GM12878 (cell line): ENCODE data around the gene UNC5B. TPM values are rescaled to one million over a fixed set of nuclear protein-coding genes. Genes with fewer than 3 reads are reported as not detected.

ENCODE experiments used
- ATAC-seq: fragments of 200-7000 bp; cut with Tn5 transposase; 3 replicates; pipeline ENCODE4 v1.9.1; 2020; ENCODE audit warnings: mild to moderate bottlenecking, moderate library complexity
- BruUV-seq: library from RNA; stranded (reverse); fragments of 400-500 nt; replicated peaks from 2 replicates; lab custom pipeline; 2021; lab: Mats Ljungman, UMichigan
- CTCF ChIA-PET: fragments of 300-600 bp; sonication (Branson Sonifier 250); formaldehyde crosslinking; extraction: SDS; loops from one replicate; lab custom pipeline; 2021; ENCODE audit warnings: inconsistent platforms; lab: Yijun Ruan, JAX
- POLR2A ChIA-PET: fragments of 350-600 bp; formaldehyde crosslinking; extraction: SDS; loops from one replicate; lab custom pipeline; 2021; ENCODE audit warnings: inconsistent platforms; lab: Charles Lee
- RAD21 ChIA-PET: fragments of 300-600 bp; sonication (Branson Sonifier 250); formaldehyde crosslinking; loops from one replicate; lab custom pipeline; 2023; ENCODE audit warnings: antibody characterized with exemption; ENCODE audit not compliant: unreplicated experiment; lab: Charles Lee
- SMC1A ChIA-PET: fragments of 300-600 bp; sonication (Branson Sonifier 250); formaldehyde crosslinking; loops from one replicate; lab custom pipeline; 2023; ENCODE audit not compliant: unreplicated experiment, uncharacterized antibody; lab: Charles Lee
- DNase-seq: peaks from one replicate; pipeline ENCODE4 v3.0.0-alpha.2; 2011; ENCODE audit warnings: low read depth, low spot score
- FAIRE-seq: peaks from 3 replicates; lab custom pipeline; 2011; peaks lifted over from hg19 to GRCh38; lab: Jason Lieb, UNC
- H2AFZ ChIP-seq: 2 replicates; pipeline ENCODE4 v1.6.0; 2011; ENCODE audit warnings: low read depth, low read length, control low read depth; ENCODE audit not compliant: control insufficient read depth
- H3K27ac ChIP-seq: 2 replicates; pipeline ENCODE4 v1.5.1; 2011; ENCODE audit warnings: control low read depth; ENCODE audit not compliant: control insufficient read depth, insufficient read depth
- H3K27me3 ChIP-seq, 2 experiments: replicated peaks in 1 of 2; 2 replicates each; pipeline versions ENCODE4 v1.6.0 to v1.6.1; 2011; ENCODE audit warnings: low read length in 1 of 2; ENCODE audit not compliant: control insufficient read depth in 2 of 2, insufficient read depth in 2 of 2
- H3K36me3 ChIP-seq, 2 experiments: 2 replicates each; pipeline ENCODE4 v1.5.1; 2011; ENCODE audit warnings: low read length in 1 of 2; ENCODE audit not compliant: control insufficient read depth in 2 of 2, insufficient read depth in 2 of 2
- H3K4me1 ChIP-seq: 2 replicates; pipeline ENCODE4 v1.6.1; 2011; ENCODE audit warnings: mild to moderate bottlenecking, low read length, moderate library complexity, mixed read lengths; ENCODE audit not compliant: control insufficient read depth, insufficient read depth
- H3K4me2 ChIP-seq: 2 replicates; pipeline ENCODE4 v1.6.0; 2011; ENCODE audit warnings: control low read depth; ENCODE audit not compliant: control insufficient read depth, insufficient read depth
- H3K4me3 ChIP-seq: fragments of 200-600 bp; sonication (generic); 2 replicates; pipeline ENCODE4 v1.5.1; 2016
- H3K79me2 ChIP-seq: 2 replicates; pipeline ENCODE4 v1.6.0; 2011; ENCODE audit warnings: low read length; ENCODE audit not compliant: control insufficient read depth, insufficient read depth
- H3K9ac ChIP-seq: 2 replicates; pipeline ENCODE4 v1.8.0; 2011; ENCODE audit warnings: low read length, control low read depth, mixed read lengths; ENCODE audit not compliant: control insufficient read depth, insufficient read depth
- H3K9me3 ChIP-seq: replicated peaks from 3 replicates; pipeline ENCODE4 v1.5.1; 2011; ENCODE audit warnings: mild to moderate bottlenecking, low read length; ENCODE audit not compliant: control insufficient read depth, insufficient read depth
- H4K20me1 ChIP-seq: 2 replicates; pipeline ENCODE4 v1.6.0; 2011; ENCODE audit not compliant: control insufficient read depth, insufficient read depth
- BHLHE40 ChIP-seq, 2 experiments: fragments of 450-650 bp in 1 of 2; IDR thresholded peaks; 2 replicates each; pipeline ENCODE4 v1.6.1; 2011 to 2017; ENCODE audit warnings: low read depth in 2 of 2, borderline replicate concordance in 1 of 2, improper control_type of control experiment in 1 of 2, low read length in 1 of 2, mild to moderate bottlenecking in 1 of 2
- KDM1A ChIP-seq: fragments of 200-600 bp; sonication (generic); IDR thresholded peaks from 2 replicates; pipeline ENCODE4 v1.6.1; 2016; ENCODE audit warnings: borderline replicate concordance
- NFYA ChIP-seq: IDR thresholded peaks from 2 replicates; pipeline ENCODE4 v1.6.1; 2011; ENCODE audit warnings: low read depth, mild to moderate bottlenecking, low read length, improper control_type of control experiment, borderline replicate concordance
- PML ChIP-seq: IDR thresholded peaks from 2 replicates; pipeline ENCODE4 v1.6.1; 2012; ENCODE audit warnings: low read length, inconsistent platforms
- WRNIP1 ChIP-seq: IDR thresholded peaks from 2 replicates; pipeline ENCODE4 v1.6.1; 2011; ENCODE audit warnings: low read depth, low read length, improper control_type of control experiment, borderline replicate concordance
- ZBED1 ChIP-seq: IDR thresholded peaks from 2 replicates; pipeline ENCODE4 v1.6.1; 2016; ENCODE audit warnings: borderline replicate concordance
- ZNF207 ChIP-seq: fragments of 450-650 bp; IDR thresholded peaks from 2 replicates; pipeline ENCODE4 v1.6.1; 2014; ENCODE audit warnings: antibody characterized with exemption, mild to moderate bottlenecking, borderline replicate concordance
- WGBS: methylation state at CpG from one replicate; pipeline ENCODE4 v1.1.6; 2016; ENCODE audit warnings: low lambda C conversion rate; ENCODE audit not compliant: insufficient replicate concordance, insufficient coverage; ENCODE audit errors: missing lambda C conversion rate; 5-methylcytosine and 5-hydroxymethylcytosine counted together
- in situ Hi-C: fragments of 300-500 bp; cut with MboI; formaldehyde crosslinking; loops from 9 replicates; pipeline ENCODE4 v1.14.3; 2018; ENCODE audit warnings: mixed read lengths
- intact Hi-C: fragments of 100-400 bp; cut with micrococcal nuclease; formaldehyde crosslinking; loops from one replicate; pipeline ENCODE4 v1.14.2; 2022; ENCODE audit not compliant: unreplicated experiment
- polyA plus RNA-seq, 11 experiments: library from polyadenylated mRNA; depleted of rRNA in 4 of 11; unstranded in 6 of 11; stranded (reverse) in 5 of 11; fragments of >200 nt; fragmentation: Nextera tagmentation in 4 of 11; fragmentation: Illumina TruSeq in 1 of 11; extraction: Ambion mirVana in 4 of 11; extraction: Trizol in 1 of 11; gene quantifications; 1 replicate in 1 of 11; 2 replicates in 10 of 11; pipeline versions ENCODE4 v1.2.1 to v1.2.3, GENCODE V29; 2011 to 2016; ENCODE audit warnings: inconsistent platforms in 2 of 11, missing spikeins in 2 of 11, low read depth in 1 of 11
- total RNA-seq, 4 experiments: library from RNA; depleted of rRNA in 3 of 4; stranded (reverse); fragments of >200 nt in 3 of 4; fragmentation: Illumina TruSeq in 1 of 4; extraction: Trizol in 1 of 4; gene quantifications; 2 replicates each; pipeline versions ENCODE4 v1.2.1 to v1.2.3, GENCODE V29; 2013 to 2021
- TF ChIP-seq, protein P1 (sequence below): fragments of 150-350 bp; IDR thresholded peaks from 2 replicates; pipeline ENCODE4 v1.6.1; 2016; ENCODE audit warnings: low read depth, low read length
- TF ChIP-seq, protein P2 (sequence below): fragments of 450-650 bp; IDR thresholded peaks from 2 replicates; pipeline ENCODE4 v1.6.1; 2017; ENCODE audit warnings: borderline replicate concordance
- TF ChIP-seq, protein P3 (sequence below): fragments of 450-650 bp; IDR thresholded peaks from 2 replicates; pipeline ENCODE4 v1.6.1; 2017; ENCODE audit warnings: mild to moderate bottlenecking
- TF ChIP-seq, protein P4 (sequence below): fragments of 450-650 bp; IDR thresholded peaks from 2 replicates; pipeline ENCODE4 v1.6.1; 2016; ENCODE audit warnings: mild to moderate bottlenecking, moderate library complexity, borderline replicate concordance

The UNC5B gene
- total and polyA plus RNA-seq, 10 of the 15 experiments (the other 5 are each of a cell fraction or from before 2014, with no cell fraction given) = 0.03 to 0.08 TPM; not detected in 8

DNA sequence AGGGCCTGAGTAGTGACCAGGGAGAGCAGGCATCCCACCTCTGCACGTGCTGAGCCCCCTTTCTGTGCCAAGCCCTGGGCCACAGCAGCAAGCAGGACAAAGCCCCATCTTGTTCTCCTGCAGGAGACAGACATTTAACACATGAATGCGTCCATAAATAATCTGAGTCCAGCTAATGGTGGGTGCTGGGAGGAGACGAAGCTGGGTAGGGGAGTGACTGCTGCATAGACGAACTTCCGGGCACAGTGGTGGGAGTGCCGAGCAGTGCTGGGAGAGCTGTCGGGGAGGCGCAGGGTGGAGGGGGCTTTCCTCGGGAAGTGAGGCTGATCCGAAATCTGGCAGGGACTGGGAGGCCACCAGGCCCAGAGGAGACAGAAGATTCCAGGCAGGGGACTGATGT is 71.5 kb downstream of the UNC5B start:
- Histone ChIP-seq H3K79me2 (no peaks in the 10 kb centered on the region), H4K20me1 (no peaks in the 10 kb centered on the region), H3K4me2 (no peak overlapping the region), H3K4me3 (no peak overlapping the region), H3K9ac (no peak overlapping the region), H3K36me3 (no peaks in the 10 kb centered on the region), H3K4me1 (no peaks in the 10 kb centered on the region), H3K27me3 (peaks cover 0 to 2% of the 10 kb centered on the region in 2 experiments; a peak in 1 of 4 replicates), H3K27ac (no peak overlapping the region), H2AFZ (no peak overlapping the region), H3K9me3 (no peaks in the 10 kb centered on the region; the same call in 2 of the 3 replicates)
- no peak for DNase-seq
- SMC1A ChIA-PET = no interaction called here
- no TSS peak for BruUV-seq
- CTCF ChIA-PET = interaction anchor here (2.3 to 2.8 kb wide), 2 partner anchors 9 to 381 kb away, joined by 11 to 16 read pairs; no protein-coding TSS in a partner anchor
- POLR2A ChIA-PET = no interaction called here
- FAIRE-seq = no peak
- WGBS = 22% methylated on average over 10 of the region's 10 CpGs
- TF ChIP-seq PML = no peak
- TF ChIP-seq NFYA = no peak
- TF ChIP-seq, protein P1, sequence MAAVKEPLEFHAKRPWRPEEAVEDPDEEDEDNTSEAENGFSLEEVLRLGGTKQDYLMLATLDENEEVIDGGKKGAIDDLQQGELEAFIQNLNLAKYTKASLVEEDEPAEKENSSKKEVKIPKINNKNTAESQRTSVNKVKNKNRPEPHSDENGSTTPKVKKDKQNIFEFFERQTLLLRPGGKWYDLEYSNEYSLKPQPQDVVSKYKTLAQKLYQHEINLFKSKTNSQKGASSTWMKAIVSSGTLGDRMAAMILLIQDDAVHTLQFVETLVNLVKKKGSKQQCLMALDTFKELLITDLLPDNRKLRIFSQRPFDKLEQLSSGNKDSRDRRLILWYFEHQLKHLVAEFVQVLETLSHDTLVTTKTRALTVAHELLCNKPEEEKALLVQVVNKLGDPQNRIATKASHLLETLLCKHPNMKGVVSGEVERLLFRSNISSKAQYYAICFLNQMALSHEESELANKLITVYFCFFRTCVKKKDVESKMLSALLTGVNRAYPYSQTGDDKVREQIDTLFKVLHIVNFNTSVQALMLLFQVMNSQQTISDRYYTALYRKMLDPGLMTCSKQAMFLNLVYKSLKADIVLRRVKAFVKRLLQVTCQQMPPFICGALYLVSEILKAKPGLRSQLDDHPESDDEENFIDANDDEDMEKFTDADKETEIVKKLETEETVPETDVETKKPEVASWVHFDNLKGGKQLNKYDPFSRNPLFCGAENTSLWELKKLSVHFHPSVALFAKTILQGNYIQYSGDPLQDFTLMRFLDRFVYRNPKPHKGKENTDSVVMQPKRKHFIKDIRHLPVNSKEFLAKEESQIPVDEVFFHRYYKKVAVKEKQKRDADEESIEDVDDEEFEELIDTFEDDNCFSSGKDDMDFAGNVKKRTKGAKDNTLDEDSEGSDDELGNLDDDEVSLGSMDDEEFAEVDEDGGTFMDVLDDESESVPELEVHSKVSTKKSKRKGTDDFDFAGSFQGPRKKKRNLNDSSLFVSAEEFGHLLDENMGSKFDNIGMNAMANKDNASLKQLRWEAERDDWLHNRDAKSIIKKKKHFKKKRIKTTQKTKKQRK = no peak
- TF ChIP-seq, protein P2, sequence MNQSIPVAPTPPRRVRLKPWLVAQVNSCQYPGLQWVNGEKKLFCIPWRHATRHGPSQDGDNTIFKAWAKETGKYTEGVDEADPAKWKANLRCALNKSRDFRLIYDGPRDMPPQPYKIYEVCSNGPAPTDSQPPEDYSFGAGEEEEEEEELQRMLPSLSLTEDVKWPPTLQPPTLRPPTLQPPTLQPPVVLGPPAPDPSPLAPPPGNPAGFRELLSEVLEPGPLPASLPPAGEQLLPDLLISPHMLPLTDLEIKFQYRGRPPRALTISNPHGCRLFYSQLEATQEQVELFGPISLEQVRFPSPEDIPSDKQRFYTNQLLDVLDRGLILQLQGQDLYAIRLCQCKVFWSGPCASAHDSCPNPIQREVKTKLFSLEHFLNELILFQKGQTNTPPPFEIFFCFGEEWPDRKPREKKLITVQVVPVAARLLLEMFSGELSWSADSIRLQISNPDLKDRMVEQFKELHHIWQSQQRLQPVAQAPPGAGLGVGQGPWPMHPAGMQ = no peak
- no peak for TF ChIP-seq WRNIP1
- no peak for TF ChIP-seq KDM1A
- TF ChIP-seq BHLHE40 (IDR thresholded peaks at IDR 0.05; ENCODE audit: borderline replicate concordance in 1 of 2, low read depth in 2 of 2, low read length in 1 of 2) = no peak
- TF ChIP-seq ZNF207 = no peak
- TF ChIP-seq, protein P3, sequence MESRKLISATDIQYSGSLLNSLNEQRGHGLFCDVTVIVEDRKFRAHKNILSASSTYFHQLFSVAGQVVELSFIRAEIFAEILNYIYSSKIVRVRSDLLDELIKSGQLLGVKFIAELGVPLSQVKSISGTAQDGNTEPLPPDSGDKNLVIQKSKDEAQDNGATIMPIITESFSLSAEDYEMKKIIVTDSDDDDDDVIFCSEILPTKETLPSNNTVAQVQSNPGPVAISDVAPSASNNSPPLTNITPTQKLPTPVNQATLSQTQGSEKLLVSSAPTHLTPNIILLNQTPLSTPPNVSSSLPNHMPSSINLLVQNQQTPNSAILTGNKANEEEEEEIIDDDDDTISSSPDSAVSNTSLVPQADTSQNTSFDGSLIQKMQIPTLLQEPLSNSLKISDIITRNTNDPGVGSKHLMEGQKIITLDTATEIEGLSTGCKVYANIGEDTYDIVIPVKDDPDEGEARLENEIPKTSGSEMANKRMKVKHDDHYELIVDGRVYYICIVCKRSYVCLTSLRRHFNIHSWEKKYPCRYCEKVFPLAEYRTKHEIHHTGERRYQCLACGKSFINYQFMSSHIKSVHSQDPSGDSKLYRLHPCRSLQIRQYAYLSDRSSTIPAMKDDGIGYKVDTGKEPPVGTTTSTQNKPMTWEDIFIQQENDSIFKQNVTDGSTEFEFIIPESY = no peak
- no peak for TF ChIP-seq ZBED1
- TF ChIP-seq, protein P4, sequence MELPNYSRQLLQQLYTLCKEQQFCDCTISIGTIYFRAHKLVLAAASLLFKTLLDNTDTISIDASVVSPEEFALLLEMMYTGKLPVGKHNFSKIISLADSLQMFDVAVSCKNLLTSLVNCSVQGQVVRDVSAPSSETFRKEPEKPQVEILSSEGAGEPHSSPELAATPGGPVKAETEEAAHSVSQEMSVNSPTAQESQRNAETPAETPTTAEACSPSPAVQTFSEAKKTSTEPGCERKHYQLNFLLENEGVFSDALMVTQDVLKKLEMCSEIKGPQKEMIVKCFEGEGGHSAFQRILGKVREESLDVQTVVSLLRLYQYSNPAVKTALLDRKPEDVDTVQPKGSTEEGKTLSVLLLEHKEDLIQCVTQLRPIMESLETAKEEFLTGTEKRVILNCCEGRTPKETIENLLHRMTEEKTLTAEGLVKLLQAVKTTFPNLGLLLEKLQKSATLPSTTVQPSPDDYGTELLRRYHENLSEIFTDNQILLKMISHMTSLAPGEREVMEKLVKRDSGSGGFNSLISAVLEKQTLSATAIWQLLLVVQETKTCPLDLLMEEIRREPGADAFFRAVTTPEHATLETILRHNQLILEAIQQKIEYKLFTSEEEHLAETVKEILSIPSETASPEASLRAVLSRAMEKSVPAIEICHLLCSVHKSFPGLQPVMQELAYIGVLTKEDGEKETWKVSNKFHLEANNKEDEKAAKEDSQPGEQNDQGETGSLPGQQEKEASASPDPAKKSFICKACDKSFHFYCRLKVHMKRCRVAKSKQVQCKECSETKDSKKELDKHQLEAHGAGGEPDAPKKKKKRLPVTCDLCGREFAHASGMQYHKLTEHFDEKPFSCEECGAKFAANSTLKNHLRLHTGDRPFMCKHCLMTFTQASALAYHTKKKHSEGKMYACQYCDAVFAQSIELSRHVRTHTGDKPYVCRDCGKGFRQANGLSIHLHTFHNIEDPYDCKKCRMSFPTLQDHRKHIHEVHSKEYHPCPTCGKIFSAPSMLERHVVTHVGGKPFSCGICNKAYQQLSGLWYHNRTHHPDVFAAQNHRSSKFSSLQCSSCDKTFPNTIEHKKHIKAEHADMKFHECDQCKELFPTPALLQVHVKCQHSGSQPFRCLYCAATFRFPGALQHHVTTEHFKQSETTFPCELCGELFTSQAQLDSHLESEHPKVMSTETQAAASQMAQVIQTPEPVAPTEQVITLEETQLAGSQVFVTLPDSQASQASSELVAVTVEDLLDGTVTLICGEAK = no peak
- intact Hi-C loops = loop anchor here (2.0 kb wide), 1 partner anchor 381 kb away; no protein-coding TSS in a partner anchor
- ATAC-seq = no peak
- in situ Hi-C loops = no loop called here
- RAD21 ChIA-PET = no interaction called here
